Stomach smooth muscle (tissue), 2 donors: ENCODE data around the gene CHKA.

Source experiments
- H3K27ac ChIP-seq: one replicate; pipeline ENCODE4 v1.7.0; 2013; ENCODE audit warnings: mild to moderate bottlenecking, low read length, inconsistent platforms
- H3K27me3 ChIP-seq, 2 donors: one replicate each; pipeline ENCODE4 v1.7.0; 2013; ENCODE audit warnings: low read length in 2 of 2; ENCODE audit not compliant: insufficient read depth in 2 of 2, control insufficient read depth in 1 of 2
- H3K36me3 ChIP-seq, 2 donors: one replicate each; pipeline ENCODE4 v1.7.0; 2013; ENCODE audit warnings: low read length in 2 of 2; ENCODE audit not compliant: control insufficient read depth in 2 of 2, insufficient read depth in 2 of 2
- H3K4me1 ChIP-seq: one replicate; pipeline ENCODE4 v1.7.0; 2013; ENCODE audit warnings: low read length; ENCODE audit not compliant: control insufficient read depth, insufficient read depth
- H3K4me3 ChIP-seq, 2 donors: one replicate each; pipeline ENCODE4 v1.7.0; 2013; ENCODE audit warnings: low read length in 2 of 2
- H3K9ac ChIP-seq, 2 donors: one replicate each; pipeline ENCODE4 v1.7.0; 2013; ENCODE audit warnings: low read length in 2 of 2, mild to moderate bottlenecking in 1 of 2
- H3K9me3 ChIP-seq, 2 donors: one replicate each; pipeline ENCODE4 v1.7.0; 2013; ENCODE audit warnings: low read length in 2 of 2; ENCODE audit not compliant: control insufficient read depth in 2 of 2
- donor health status: healthy.
- donor health status: Pancreatic carcinoma.

Gene CHKA

GRCh38 chr11:68158580-68158979 lies 37.4 kb upstream of the CHKA start:
- Histone ChIP-seq H3K9ac (no peak overlapping the region), H3K4me3 (no peak overlapping the region), H3K9me3 (no peaks in the 10 kb centered on the region), H3K27me3 (no peaks in the 10 kb centered on the region), H3K4me1 (no peaks in the 10 kb centered on the region), H3K36me3 (peaks cover 13 to 28% of the 10 kb centered on the region in 2 donors), H3K27ac (no peak overlapping the region)

GRCh38 chr11:68153742-68154141 lies 32.6 kb upstream of the CHKA start:
- Histone ChIP-seq H3K9ac (no peak overlapping the region), H3K4me1 (no peaks in the 10 kb centered on the region), H3K36me3 (peaks cover 8 to 12% of the 10 kb centered on the region in 2 donors), H3K4me3 (no peak overlapping the region), H3K27me3 (no peaks in the 10 kb centered on the region), H3K9me3 (no peaks in the 10 kb centered on the region), H3K27ac (no peak overlapping the region)

- H3K36me3 ChIP-seq = peaks cover 0 to 2% of the 10 kb centered on the region in 2 donors
- H3K9me3 ChIP-seq = no peaks in the 10 kb centered on the region
- H3K4me3 ChIP-seq = no peak overlapping the region
- no peaks in the 10 kb centered on the region for H3K27me3 ChIP-seq
- H3K4me1 ChIP-seq = peaks cover 15% of the 10 kb centered on the region
- no peak overlapping the region for H3K27ac ChIP-seq
- no peak overlapping the region for H3K9ac ChIP-seq
Observed at GRCh38 chr11:68150037-68150436, 28.8 kb upstream of the CHKA start.

GRCh38 chr11:68149417-68149816 lies 28.2 kb upstream of the CHKA start:
- Histone ChIP-seq H3K9me3 (no peaks in the 10 kb centered on the region), H3K9ac (no peak overlapping the region), H3K27ac (no peak overlapping the region), H3K4me3 (no peak overlapping the region), H3K27me3 (no peaks in the 10 kb centered on the region), H3K36me3 (peaks cover 0 to under 1% of the 10 kb centered on the region in 2 donors), H3K4me1 (peaks cover 15% of the 10 kb centered on the region)

- Histone ChIP-seq H3K9me3 (no peaks in the 10 kb centered on the region), H3K9ac (no peak overlapping the region), H3K27ac (no peak overlapping the region), H3K27me3 (no peaks in the 10 kb centered on the region), H3K4me3 (no peak overlapping the region), H3K36me3 (no peaks in the 10 kb centered on the region), H3K4me1 (peaks cover 15% of the 10 kb centered on the region)
Observed at GRCh38 chr11:68148879-68149278, 27.7 kb upstream of the CHKA start.

- Histone ChIP-seq H3K27me3 (no peaks in the 10 kb centered on the region), H3K9me3 (no peaks in the 10 kb centered on the region), H3K36me3 (no peaks in the 10 kb centered on the region), H3K4me3 (no peak overlapping the region), H3K27ac (no peak overlapping the region), H3K4me1 (peaks cover 15% of the 10 kb centered on the region), H3K9ac (no peak overlapping the region)
Observed at GRCh38 chr11:68148071-68148805, 27.1 kb upstream of the CHKA start.

- H3K27ac ChIP-seq = no peak overlapping the region
- H3K36me3 ChIP-seq = no peaks in the 10 kb centered on the region
- no peak overlapping the region for H3K4me3 ChIP-seq
- H3K9me3 ChIP-seq = no peaks in the 10 kb centered on the region
- no peaks in the 10 kb centered on the region for H3K27me3 ChIP-seq
- peaks cover 15% of the 10 kb centered on the region for H3K4me1 ChIP-seq
- H3K9ac ChIP-seq = peak overlapping the region in 1 of 2 donors; percentile 36
Observed at GRCh38 chr11:68146704-68147474, 25.7 kb upstream of the CHKA start.

GRCh38 chr11:68146010-68146540 lies 24.9 kb upstream of the CHKA start:
- H3K27ac ChIP-seq = no peak overlapping the region

GRCh38 chr11:68145120-68145866 lies 24.1 kb upstream of the CHKA start:
- Histone ChIP-seq H3K9ac (no peak overlapping the region), H3K27me3 (no peaks in the 10 kb centered on the region), H3K9me3 (no peaks in the 10 kb centered on the region), H3K27ac (no peak overlapping the region), H3K36me3 (no peaks in the 10 kb centered on the region), H3K4me3 (no peak overlapping the region), H3K4me1 (peaks cover 15% of the 10 kb centered on the region)

More at GRCh38 chr11:68146010-68146540, 24.9 kb upstream of the CHKA start:
- Histone ChIP-seq H3K9ac (no peak overlapping the region), H3K4me3 (no peak overlapping the region), H3K36me3 (no peaks in the 10 kb centered on the region), H3K9me3 (no peaks in the 10 kb centered on the region), H3K4me1 (peaks cover 15% of the 10 kb centered on the region), H3K27me3 (no peaks in the 10 kb centered on the region)

GRCh38 chr11:68143310-68143689 lies 22.1 kb upstream of the CHKA start:
- Histone ChIP-seq H3K27me3 (no peaks in the 10 kb centered on the region), H3K27ac (no peak overlapping the region), H3K4me3 (no peak overlapping the region), H3K36me3 (no peaks in the 10 kb centered on the region), H3K4me1 (peaks cover 15% of the 10 kb centered on the region), H3K9ac (no peak overlapping the region), H3K9me3 (no peaks in the 10 kb centered on the region)
